HEK293 (cell line): ENCODE results near the gene MRPL9.
A peak's percentile ranks its signal among the peaks of the same experiment; 100 is the strongest.

ENCODE experiments used
- BCL6B ChIP-seq: fragments of 450-650 bp; formaldehyde crosslinking; IDR thresholded peaks from 2 replicates; pipeline ENCODE4 v1.5.1; 2017; ENCODE audit warnings: missing biosample characterization, missing genetic modification characterization
- KLF17 ChIP-seq: fragments of 450-650 bp; formaldehyde crosslinking; IDR thresholded peaks from 2 replicates; pipeline ENCODE4 v1.5.1; 2016; ENCODE audit warnings: missing biosample characterization, missing genetic modification characterization
- KLF8 ChIP-seq: fragments of 450-650 bp; formaldehyde crosslinking; IDR thresholded peaks from 2 replicates; pipeline ENCODE4 v1.5.1; 2016; ENCODE audit warnings: missing biosample characterization, missing genetic modification characterization
- OSR2 ChIP-seq: fragments of 450-650 bp; formaldehyde crosslinking; IDR thresholded peaks from 2 replicates; pipeline ENCODE4 v1.5.1; 2016; ENCODE audit warnings: missing biosample characterization, missing genetic modification characterization
- RBAK ChIP-seq: fragments of 450-650 bp; formaldehyde crosslinking; IDR thresholded peaks from 2 replicates; pipeline ENCODE4 v1.5.1; 2016; ENCODE audit warnings: missing biosample characterization, missing genetic modification characterization
- ZBTB21 ChIP-seq: fragments of 450-650 bp; formaldehyde crosslinking; IDR thresholded peaks from 2 replicates; pipeline ENCODE4 v1.5.1; 2017; ENCODE audit warnings: missing biosample characterization, missing genetic modification characterization
- ZBTB48 ChIP-seq: fragments of 450-650 bp; formaldehyde crosslinking; IDR thresholded peaks from 2 replicates; pipeline ENCODE4 v1.5.1; 2016; ENCODE audit warnings: missing biosample characterization, missing genetic modification characterization
- ZBTB49 ChIP-seq: fragments of 450-650 bp; formaldehyde crosslinking; IDR thresholded peaks from 2 replicates; pipeline ENCODE4 v1.5.1; 2016; ENCODE audit warnings: missing biosample characterization, missing genetic modification characterization, low read depth
- ZNF140 ChIP-seq: fragments of 450-650 bp; formaldehyde crosslinking; IDR thresholded peaks from 2 replicates; pipeline ENCODE4 v1.5.1; 2016; ENCODE audit warnings: missing biosample characterization, missing genetic modification characterization
- ZNF148 ChIP-seq: fragments of 450-650 bp; formaldehyde crosslinking; IDR thresholded peaks from 2 replicates; pipeline ENCODE4 v1.5.0; 2017; ENCODE audit warnings: missing biosample characterization, missing genetic modification characterization, borderline replicate concordance
- ZNF23 ChIP-seq: fragments of 450-650 bp; formaldehyde crosslinking; IDR thresholded peaks from 2 replicates; pipeline ENCODE4 v1.5.1; 2016; ENCODE audit warnings: missing biosample characterization, missing genetic modification characterization, borderline replicate concordance
- ZNF248 ChIP-seq: fragments of 450-650 bp; formaldehyde crosslinking; IDR thresholded peaks from 2 replicates; pipeline ENCODE4 v1.5.1; 2017; ENCODE audit warnings: missing biosample characterization, missing genetic modification characterization
- ZNF280D ChIP-seq: fragments of 450-650 bp; formaldehyde crosslinking; IDR thresholded peaks from 2 replicates; pipeline ENCODE4 v1.5.1; 2016; ENCODE audit warnings: missing biosample characterization, missing genetic modification characterization
- ZNF335 ChIP-seq: fragments of 450-650 bp; formaldehyde crosslinking; conservative IDR thresholded peaks from 2 replicates; pipeline ENCODE4 v1.5.1; 2016; ENCODE audit warnings: missing biosample characterization, missing genetic modification characterization
- ZNF362 ChIP-seq: fragments of 450-650 bp; formaldehyde crosslinking; IDR thresholded peaks from 2 replicates; pipeline ENCODE4 v1.5.1; 2016; ENCODE audit warnings: missing biosample characterization, missing genetic modification characterization
- ZNF394 ChIP-seq: fragments of 450-650 bp; formaldehyde crosslinking; IDR thresholded peaks from 2 replicates; pipeline ENCODE4 v1.5.1; 2016; ENCODE audit warnings: missing biosample characterization, missing genetic modification characterization, mild to moderate bottlenecking, moderate library complexity, borderline replicate concordance
- ZNF423 ChIP-seq: fragments of 450-650 bp; formaldehyde crosslinking; IDR thresholded peaks from 2 replicates; pipeline ENCODE4 v1.5.1; 2016; ENCODE audit warnings: missing biosample characterization, missing genetic modification characterization
- ZNF426 ChIP-seq: fragments of 450-650 bp; formaldehyde crosslinking; IDR thresholded peaks from 2 replicates; pipeline ENCODE4 v1.5.1; 2017; ENCODE audit warnings: missing biosample characterization, missing genetic modification characterization, mild to moderate bottlenecking, inconsistent platforms, moderate library complexity
- ZNF560 ChIP-seq: fragments of 450-650 bp; formaldehyde crosslinking; IDR thresholded peaks from 2 replicates; pipeline ENCODE4 v1.5.1; 2017; ENCODE audit warnings: missing biosample characterization, missing genetic modification characterization, borderline replicate concordance
- ZNF571 ChIP-seq: fragments of 450-650 bp; formaldehyde crosslinking; IDR thresholded peaks from 2 replicates; pipeline ENCODE4 v1.5.0; 2017; ENCODE audit warnings: missing biosample characterization, missing genetic modification characterization
- ZNF704 ChIP-seq: fragments of 450-650 bp; formaldehyde crosslinking; IDR thresholded peaks from 2 replicates; pipeline ENCODE4 v1.5.1; 2016; ENCODE audit warnings: missing biosample characterization, missing genetic modification characterization
- ZNF777 ChIP-seq: fragments of 450-650 bp; formaldehyde crosslinking; IDR thresholded peaks from 2 replicates; pipeline ENCODE4 v1.5.1; 2017; ENCODE audit warnings: missing biosample characterization, missing genetic modification characterization, borderline replicate concordance
- ZNF785 ChIP-seq: fragments of 450-650 bp; formaldehyde crosslinking; IDR thresholded peaks from 2 replicates; pipeline ENCODE4 v1.5.1; 2016; ENCODE audit warnings: missing biosample characterization, missing genetic modification characterization
- ZSCAN5A ChIP-seq: fragments of 450-650 bp; formaldehyde crosslinking; IDR thresholded peaks from 2 replicates; pipeline ENCODE4 v1.5.1; 2016; ENCODE audit warnings: missing biosample characterization, missing genetic modification characterization

The MRPL9 gene

GRCh38 chr1:151716771-151717631 is 46.3 kb downstream of the MRPL9 start, which contains the start of gene CELF3 (continued):
- TF ChIP-seq KLF17 (tag by site-specific recombination) (peak; percentile 61), ZNF777 (tag by site-specific recombination) (no peak), ZNF704 (tag by site-specific recombination) (no peak), KLF8 (tag by site-specific recombination) (peak; percentile 69), ZNF426 (tag by site-specific recombination) (no peak), ZNF362 (tag by site-specific recombination) (no peak), ZBTB21 (tag by site-specific recombination) (no peak; the same call in 1 of the 2 replicates), ZSCAN5A (tag by site-specific recombination) (no peak), ZNF571 (no peak), ZBTB48 (tag by site-specific recombination) (peak; percentile 100), RBAK (tag by site-specific recombination) (no peak), ZNF785 (no peak), ZNF148 (tag by site-specific recombination) (no peak), ZNF248 (tag by site-specific recombination) (no peak), ZNF335 (tag by site-specific recombination) (peak; percentile 100), ZNF280D (0 out of 2 replicates have a peak, but pooled peaks have one; percentile 8), BCL6B (tag by site-specific recombination) (no peak), ZBTB49 (tag by site-specific recombination) (no peak), ZNF23 (tag by site-specific recombination) (no peak), ZNF560 (tag by site-specific recombination) (no peak), ZNF140 (tag by site-specific recombination) (no peak), ZNF423 (tag by site-specific recombination) (no peak), ZNF394 (tag by site-specific recombination) (no peak; the same call in 1 of the 2 replicates), OSR2 (no peak)
